GM18507 (cell line): ENCODE measurements around the gene SLC22A24.
"Not testable (repeated sequence)": the region's sequence is repeated elsewhere in the genome, so short reads cannot be mapped to it uniquely, and the experiment has no call there.

Experiments used
- DNase-seq: peaks from one replicate; pipeline ENCODE4 v3.0.0; 2011; ENCODE audit warnings: low read depth; ENCODE audit not compliant: insufficient read length; ENCODE audit errors: extremely low spot score
- FAIRE-seq: peaks from 2 replicates; lab custom pipeline; 2011; peaks lifted over from hg19 to GRCh38; lab: Jason Lieb, UNC

Gene SLC22A24

GRCh38 chr11:63144121-63144520 is at the start of gene SLC22A24:
TSS of gene SLC22A24 (minus strand) at chr11:63144221. CDS start at chr11:63143779, 442 bp downstream.
- no peak for FAIRE-seq
- DNase-seq = no peak

- DNase-seq = no peak
- FAIRE-seq = no peak
Observed at GRCh38 chr11:63180536-63180935, 36.5 kb upstream of the SLC22A24 start.

- FAIRE-seq (no peak), DNase-seq (no peak)
Observed at GRCh38 chr11:63179432-63180041, 35.5 kb upstream of the SLC22A24 start.

- no peak for FAIRE-seq
- no peak for DNase-seq
Observed at GRCh38 chr11:63177872-63178271, 33.9 kb upstream of the SLC22A24 start.

GRCh38 chr11:63165706-63166310 is 21.8 kb upstream of the SLC22A24 start:
- DNase-seq (no peak), FAIRE-seq (no peak)

GRCh38 chr11:63155794-63156193 is 11.8 kb upstream of the SLC22A24 start:
- no peak for DNase-seq
- FAIRE-seq = no peak

GRCh38 chr11:63146581-63146980 is 2.6 kb upstream of the SLC22A24 start:
- FAIRE-seq (no peak), DNase-seq (no peak)

- FAIRE-seq = no peak
- no peak for DNase-seq
Observed at GRCh38 chr11:63142459-63142858, 1.6 kb downstream of the SLC22A24 start.

- no peak for DNase-seq
- FAIRE-seq = no peak
Observed at GRCh38 chr11:63132985-63133775, 10.8 kb downstream of the SLC22A24 start.

GRCh38 chr11:63099555-63099954 is 44.5 kb downstream of the SLC22A24 start:
- no peak for DNase-seq
- no peak for FAIRE-seq

GRCh38 chr11:63080682-63081081 is 63.3 kb downstream of the SLC22A24 start:
- DNase-seq (no peak), FAIRE-seq (no peak)

- not testable (repeated sequence) for DNase-seq, FAIRE-seq
Observed at GRCh38 chr11:63046203-63046602, 97.8 kb downstream of the SLC22A24 start.

- FAIRE-seq = no peak
- no peak for DNase-seq
Observed at GRCh38 chr11:63042596-63042995, 101.4 kb downstream of the SLC22A24 start.

- FAIRE-seq = no peak
- no peak for DNase-seq
Observed at GRCh38 chr11:63032457-63032856, 111.6 kb downstream of the SLC22A24 start.
